A673 (cell line): ENCODE data around the gene PLXND1. TPM values are rescaled to one million over a fixed set of nuclear protein-coding genes. Genes with fewer than 3 reads are reported as not detected.

ENCODE experiments used
- BruUV-seq: library from RNA; stranded (reverse); fragments of 400-500 nt; replicated peaks from 2 replicates; lab custom pipeline; 2021; lab: Mats Ljungman, UMichigan
- CTCF ChIA-PET: fragments of 300-600 bp; sonication (Branson Sonifier 250); formaldehyde crosslinking; loops from one replicate; lab custom pipeline; 2022; ENCODE audit warnings: antibody characterized with exemption; lab: Charles Lee
- POLR2A ChIA-PET: fragments of 300-600 bp; sonication (Branson Sonifier 250); formaldehyde crosslinking; loops from one replicate; lab custom pipeline; 2022; ENCODE audit warnings: antibody characterized with exemption; ENCODE audit not compliant: low non-redundant PET; lab: Charles Lee
- DNase-seq: peaks from one replicate; pipeline ENCODE4 v3.0.0-alpha.2; 2015; ENCODE audit warnings: low spot score
- H3K27ac ChIP-seq: fragments of 200-600 bp; sonication (generic); 2 replicates; pipeline ENCODE4 v1.5.1; 2016; ENCODE audit warnings: mixed run types, low read depth, mild to moderate bottlenecking, mixed read lengths, antibody characterized with exemption, low read length; ENCODE audit not compliant: poor library complexity, severe bottlenecking
- H3K27me3 ChIP-seq: fragments of 200-600 bp; sonication (generic); replicated peaks from 2 replicates; pipeline ENCODE4 v1.6.1; 2017; ENCODE audit warnings: mixed run types, low read depth, mild to moderate bottlenecking, mixed read lengths, antibody characterized with exemption, low read length; ENCODE audit not compliant: insufficient read depth, poor library complexity
- H3K36me3 ChIP-seq: fragments of 200-600 bp; sonication (generic); 2 replicates; pipeline ENCODE4 v1.6.1; 2016; ENCODE audit warnings: mixed run types, mild to moderate bottlenecking, mixed read lengths, antibody characterized with exemption, low read length; ENCODE audit not compliant: insufficient read depth, poor library complexity, severe bottlenecking
- H3K4me1 ChIP-seq: fragments of 200-600 bp; sonication (generic); 2 replicates; pipeline ENCODE4 v1.6.1; 2017; ENCODE audit warnings: mixed run types, mild to moderate bottlenecking, mixed read lengths, antibody characterized with exemption, low read length; ENCODE audit not compliant: insufficient read depth, poor library complexity, severe bottlenecking
- H3K4me3 ChIP-seq: fragments of 200-600 bp; sonication (generic); 2 replicates; pipeline ENCODE4 v1.5.1; 2016; ENCODE audit warnings: low read depth, mixed run types, mild to moderate bottlenecking, mixed read lengths, low read length; ENCODE audit not compliant: poor library complexity, severe bottlenecking
- H3K9me3 ChIP-seq: fragments of 200-600 bp; sonication (generic); 2 replicates; pipeline ENCODE4 v1.6.1; 2016; ENCODE audit warnings: mixed run types, low read depth, mild to moderate bottlenecking, mixed read lengths, antibody characterized with exemption, low read length; ENCODE audit not compliant: poor library complexity, severe bottlenecking
- CTCF ChIP-seq: fragments of 300-800, 200-600 bp; sonication (generic); conservative IDR thresholded peaks from 2 replicates; pipeline ENCODE4 v1.5.1; 2017; ENCODE audit warnings: low read depth, mild to moderate bottlenecking, antibody characterized with exemption, low read length, moderate library complexity, mixed read lengths
- EZH2 ChIP-seq: fragments of 200-600 bp; sonication (generic); IDR thresholded peaks from 2 replicates; pipeline ENCODE4 v1.6.1; 2017; ENCODE audit warnings: borderline replicate concordance, low read depth, mild to moderate bottlenecking, mixed read lengths, antibody characterized with exemption, low read length; ENCODE audit not compliant: poor library complexity, severe bottlenecking
- intact Hi-C: fragments of 100-400 bp; cut with micrococcal nuclease; formaldehyde crosslinking; loops from one replicate; pipeline ENCODE4 v1.10.0; 2022; ENCODE audit not compliant: unreplicated experiment
- total RNA-seq: library from RNA; stranded (reverse); gene quantifications from 2 replicates; pipeline ENCODE4 v1.2.3, GENCODE V29; 2021

PLXND1 gene
- total RNA-seq, 1 experiment from 2014 or later = 31.5 TPM

GRCh38 chr3:129560269-129560787 lies 46.1 kb downstream of the PLXND1 start:
- no peak overlapping the region for H3K4me3 ChIP-seq
- intact Hi-C loops = no loop called here
- no peaks in the 10 kb centered on the region for H3K36me3 ChIP-seq
- TF ChIP-seq EZH2 (no peak), CTCF (no peak)
- no TSS peak for BruUV-seq
- peak overlapping the region; percentile 54 for H3K27ac ChIP-seq
- H3K4me1 ChIP-seq = peaks cover 14% of the 10 kb centered on the region
- peak; percentile 35 for DNase-seq
- H3K9me3 ChIP-seq = no peaks in the 10 kb centered on the region
- POLR2A ChIA-PET = no interaction called here
- no peaks in the 10 kb centered on the region for H3K27me3 ChIP-seq
- CTCF ChIA-PET = no interaction called here

- no peaks in the 10 kb centered on the region for H3K27me3 ChIP-seq
- no TSS peak for BruUV-seq
- ChIA-PET CTCF (no interaction called here), POLR2A (no interaction called here)
- no peak overlapping the region for H3K27ac ChIP-seq
- intact Hi-C loops = no loop called here
- H3K36me3 ChIP-seq = no peaks in the 10 kb centered on the region
- H3K9me3 ChIP-seq = no peaks in the 10 kb centered on the region
- peaks cover 14% of the 10 kb centered on the region for H3K4me1 ChIP-seq
- H3K4me3 ChIP-seq = no peak overlapping the region
- no peak for DNase-seq
- TF ChIP-seq CTCF (no peak), EZH2 (no peak)
These were observed 46.9 kb downstream of the PLXND1 start for GRCh38 chr3:129559565-129560079.

GRCh38 chr3:129558772-129559564 lies 47.5 kb downstream of the PLXND1 start:
- POLR2A ChIA-PET = no interaction called here
- H3K4me1 ChIP-seq = peaks cover 14% of the 10 kb centered on the region
- CTCF ChIA-PET = no interaction called here

More at GRCh38 chr3:129558772-129559564, 47.5 kb downstream of the PLXND1 start:
- H3K4me3 ChIP-seq = no peak overlapping the region
- H3K27me3 ChIP-seq = no peaks in the 10 kb centered on the region
- H3K9me3 ChIP-seq = no peaks in the 10 kb centered on the region
- DNase-seq = no peak
- BruUV-seq = no TSS peak
- H3K36me3 ChIP-seq = no peaks in the 10 kb centered on the region
- intact Hi-C loops = no loop called here
- H3K27ac ChIP-seq = no peak overlapping the region
- TF ChIP-seq EZH2 (no peak), CTCF (no peak)
